GM18520 (cell line): Measurements from ENCODE around the gene SLC9A3.

Experiments
- ATAC-seq: cut with Tn5 transposase; IDR thresholded peaks from one replicate; pipeline ENCODE4 v1.9.1; 2021; ENCODE audit not compliant: unreplicated experiment

Gene SLC9A3

DNA sequence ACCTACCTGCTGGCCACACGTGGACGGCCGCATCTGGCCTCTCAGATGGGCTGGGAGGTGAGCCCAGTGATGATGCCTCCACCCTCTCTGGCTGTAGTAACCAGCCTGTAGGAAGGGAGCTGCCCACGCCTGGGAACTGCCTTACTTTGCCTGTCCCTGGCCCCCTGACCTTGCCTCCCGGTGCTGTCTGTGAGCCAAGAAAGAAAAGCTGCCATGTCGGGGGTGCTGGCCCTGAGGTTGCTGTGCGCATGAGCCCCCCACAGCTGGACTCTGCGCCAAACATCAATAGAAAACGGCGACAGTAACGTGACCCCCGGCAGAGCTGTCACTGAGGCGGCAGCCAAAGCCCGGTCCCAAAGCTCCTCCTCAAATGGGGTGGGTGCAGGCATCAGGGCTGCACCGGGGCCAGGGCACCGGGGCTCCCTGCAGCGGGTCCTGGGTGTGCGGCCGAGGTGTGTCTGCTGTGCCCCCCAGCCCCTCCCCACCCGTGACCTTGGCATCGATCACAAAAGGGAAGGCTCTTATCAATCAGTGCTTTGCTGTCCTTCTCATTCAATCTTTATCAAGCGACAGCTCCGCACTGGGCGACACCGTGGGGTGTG is 15.3 kb upstream of the SLC9A3 start:
- ATAC-seq, result no peak

DNA sequence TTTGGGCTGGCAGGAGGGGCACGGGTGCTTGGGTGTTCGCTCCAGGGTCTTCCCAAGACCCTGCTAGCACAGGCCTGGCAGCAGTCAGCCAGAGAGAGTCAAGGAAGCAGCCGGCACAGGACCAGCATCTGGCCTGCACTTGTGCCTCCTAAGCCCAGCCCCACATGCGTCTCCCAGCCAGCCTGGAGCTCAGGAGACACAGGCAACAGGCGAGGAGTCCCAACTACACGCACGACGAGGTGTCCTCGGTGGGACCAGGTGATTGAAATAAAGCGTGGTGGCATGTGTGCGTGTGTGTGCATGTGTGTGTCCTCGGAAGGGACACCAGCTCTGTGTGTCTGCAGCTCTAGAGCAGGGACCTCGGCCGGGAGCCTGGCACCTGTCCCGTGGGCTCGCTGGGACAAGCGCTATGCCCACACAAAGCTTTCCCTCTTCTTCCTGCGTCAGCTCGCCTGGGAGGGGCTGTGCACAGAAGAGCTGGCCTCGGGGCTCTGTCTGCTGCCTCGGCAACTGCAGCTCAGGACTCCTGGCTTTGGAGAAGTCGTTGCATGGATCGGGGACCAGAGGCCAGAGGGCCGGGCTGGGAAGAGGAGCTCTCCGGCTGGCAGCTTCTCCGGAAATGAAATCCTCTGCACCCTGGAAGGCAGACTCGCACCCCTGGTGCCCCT is 14.7 kb upstream of the SLC9A3 start:
- no peak for ATAC-seq

DNA sequence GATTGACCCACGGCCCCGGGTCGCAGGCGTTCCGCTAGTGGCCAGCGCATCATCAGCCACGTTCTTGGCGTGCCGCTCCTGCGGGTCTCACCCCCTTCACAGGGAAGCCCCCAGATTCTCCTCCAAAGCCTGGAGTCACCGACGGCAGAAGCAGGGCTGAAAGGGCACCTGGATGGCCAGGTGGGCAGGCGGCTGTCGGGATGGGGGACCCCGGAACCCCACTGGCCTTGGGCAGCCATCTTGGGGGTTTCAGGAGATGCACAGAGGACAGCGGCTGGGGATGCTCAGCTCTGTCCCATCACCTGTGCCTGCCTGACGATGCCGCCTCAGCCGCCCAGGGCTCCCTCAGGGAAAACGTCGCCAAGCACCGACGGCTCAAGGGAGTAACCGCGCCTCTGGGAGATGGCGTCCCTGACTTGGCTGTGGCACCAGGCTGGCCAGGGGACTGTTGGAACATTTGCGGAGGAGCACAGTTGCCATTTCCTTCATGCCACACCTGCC is 14.1 kb upstream of the SLC9A3 start:
- no peak for ATAC-seq

DNA sequence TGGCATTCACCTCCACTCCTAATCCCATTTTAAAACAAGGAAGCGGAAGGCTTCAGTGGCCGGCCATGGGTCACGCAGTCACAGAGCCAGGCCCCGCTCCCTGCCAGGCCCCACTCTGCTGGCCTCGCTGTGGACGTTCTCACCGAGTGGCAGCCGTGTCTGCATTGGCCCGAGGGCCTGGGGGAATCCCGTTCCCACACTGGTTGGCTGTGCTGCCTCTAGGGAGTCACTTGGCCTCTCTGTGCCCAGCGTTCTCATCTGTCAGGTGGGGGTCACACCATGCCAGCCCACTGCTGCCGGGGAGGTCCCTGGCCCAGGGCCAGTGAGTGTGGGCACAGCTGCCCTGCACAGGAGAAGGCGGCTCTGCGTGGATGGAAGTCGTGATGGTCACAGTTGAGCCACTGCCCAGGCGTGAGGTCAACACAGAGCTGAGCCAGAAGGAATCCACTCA is 13.4 kb upstream of the SLC9A3 start:
- ATAC-seq, result no peak

DNA sequence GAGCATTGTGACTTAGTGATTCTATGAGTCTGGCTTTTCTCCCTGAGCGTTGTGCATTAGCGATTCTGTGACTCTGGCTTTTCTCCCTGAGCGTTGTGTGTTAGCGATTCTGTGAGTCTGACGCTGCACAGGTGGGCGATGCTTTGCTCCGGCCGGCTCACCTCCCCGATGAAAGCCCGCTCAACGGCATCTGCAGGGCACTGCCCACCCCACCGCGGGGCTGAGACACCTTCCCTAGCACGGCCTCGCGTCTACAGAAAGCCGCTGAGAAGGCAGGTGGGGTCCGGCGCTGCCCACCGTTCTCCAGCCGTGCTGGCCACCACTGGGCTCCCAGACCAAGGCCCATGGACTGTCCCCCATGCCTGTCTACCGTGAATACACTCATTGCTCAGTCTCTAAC is 12.8 kb upstream of the SLC9A3 start:
- ATAC-seq, result no peak

DNA sequence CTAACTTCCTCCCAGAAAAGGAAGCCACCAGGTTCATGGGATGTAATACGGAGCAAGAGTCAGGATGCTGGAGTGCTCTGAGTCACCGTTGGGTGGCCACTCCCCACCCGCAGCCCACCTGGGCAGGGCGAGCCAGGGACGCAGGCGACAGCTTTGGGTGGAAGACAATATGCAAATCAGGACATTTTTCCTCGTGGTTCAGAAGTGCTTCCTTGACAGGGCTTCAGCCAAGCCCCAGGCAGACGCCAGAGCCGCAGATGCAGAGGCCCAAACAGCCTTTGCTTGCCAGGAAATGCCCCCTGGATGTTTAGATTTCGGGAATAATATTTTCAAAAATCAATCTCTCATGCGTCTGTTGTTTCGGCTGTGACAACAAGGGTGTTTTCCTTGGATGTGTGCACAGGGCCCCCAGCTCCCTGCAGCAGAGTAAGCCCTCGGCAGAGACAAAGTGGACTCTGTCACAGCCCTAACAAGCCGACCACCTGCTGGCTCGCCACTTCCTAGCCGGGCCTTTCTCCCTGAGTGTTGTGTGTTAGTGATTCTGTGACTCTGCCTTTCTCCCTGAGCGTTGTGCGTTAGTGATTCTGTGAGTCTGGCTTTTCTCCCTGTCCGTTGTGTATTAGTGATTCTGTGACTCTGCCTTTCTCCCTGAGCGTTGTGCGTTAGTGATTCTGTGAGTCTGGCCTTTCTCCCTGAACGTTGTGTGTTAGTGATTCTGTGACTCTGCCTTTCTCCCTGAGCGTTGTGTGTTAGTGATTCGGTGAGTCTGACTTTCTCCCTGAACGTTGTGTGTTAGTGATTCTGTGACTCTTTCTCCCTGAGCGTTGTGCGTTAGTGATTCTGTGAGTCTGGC is 11.8 kb upstream of the SLC9A3 start:
- no peak for ATAC-seq

DNA sequence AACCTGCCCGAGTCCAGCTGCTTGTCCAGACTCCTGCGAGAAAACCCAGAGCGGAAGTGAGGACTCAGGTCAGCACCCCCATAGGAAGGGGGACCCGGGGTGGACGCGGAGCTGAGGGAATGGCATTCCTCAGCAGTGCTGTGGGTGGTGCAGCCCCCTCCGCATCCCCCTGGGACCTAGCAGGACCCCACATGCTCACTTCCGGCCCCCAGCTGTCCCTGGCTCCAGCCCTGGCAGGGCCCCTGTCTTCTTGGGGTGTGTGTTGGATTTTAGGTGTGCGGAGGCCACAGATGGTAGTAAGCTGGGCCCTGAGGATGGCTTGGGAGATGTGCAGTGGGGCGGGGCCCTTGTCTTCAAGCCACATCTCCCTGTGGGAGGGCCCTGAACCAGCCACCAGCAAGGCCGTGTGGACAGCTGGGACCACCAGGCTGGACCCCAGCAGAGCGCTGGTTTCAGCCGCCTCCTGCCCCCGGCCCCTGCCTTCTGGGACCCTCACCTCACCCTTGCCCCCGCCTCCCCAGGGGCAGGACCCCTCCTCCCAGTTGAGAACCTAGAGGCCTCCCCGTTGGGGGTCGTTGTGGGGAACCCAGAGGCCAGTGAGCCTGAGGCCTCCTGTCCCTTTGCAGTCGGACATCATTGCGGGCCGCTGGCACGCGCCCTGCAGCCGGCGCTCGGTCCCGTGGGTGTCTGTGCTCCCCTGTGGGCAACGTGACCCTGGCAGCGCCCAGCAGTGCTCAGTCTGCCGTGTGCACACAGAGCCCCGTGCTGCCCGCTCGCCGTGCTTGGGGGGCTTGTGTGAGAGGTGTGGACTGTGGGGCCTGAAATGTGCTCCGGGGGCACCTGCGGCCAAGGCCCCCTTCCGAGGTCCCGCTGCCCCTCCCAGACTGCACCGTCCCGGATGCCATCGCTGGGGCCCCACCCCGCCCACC is 10.8 kb upstream of the SLC9A3 start:
- ATAC-seq, result no peak

DNA sequence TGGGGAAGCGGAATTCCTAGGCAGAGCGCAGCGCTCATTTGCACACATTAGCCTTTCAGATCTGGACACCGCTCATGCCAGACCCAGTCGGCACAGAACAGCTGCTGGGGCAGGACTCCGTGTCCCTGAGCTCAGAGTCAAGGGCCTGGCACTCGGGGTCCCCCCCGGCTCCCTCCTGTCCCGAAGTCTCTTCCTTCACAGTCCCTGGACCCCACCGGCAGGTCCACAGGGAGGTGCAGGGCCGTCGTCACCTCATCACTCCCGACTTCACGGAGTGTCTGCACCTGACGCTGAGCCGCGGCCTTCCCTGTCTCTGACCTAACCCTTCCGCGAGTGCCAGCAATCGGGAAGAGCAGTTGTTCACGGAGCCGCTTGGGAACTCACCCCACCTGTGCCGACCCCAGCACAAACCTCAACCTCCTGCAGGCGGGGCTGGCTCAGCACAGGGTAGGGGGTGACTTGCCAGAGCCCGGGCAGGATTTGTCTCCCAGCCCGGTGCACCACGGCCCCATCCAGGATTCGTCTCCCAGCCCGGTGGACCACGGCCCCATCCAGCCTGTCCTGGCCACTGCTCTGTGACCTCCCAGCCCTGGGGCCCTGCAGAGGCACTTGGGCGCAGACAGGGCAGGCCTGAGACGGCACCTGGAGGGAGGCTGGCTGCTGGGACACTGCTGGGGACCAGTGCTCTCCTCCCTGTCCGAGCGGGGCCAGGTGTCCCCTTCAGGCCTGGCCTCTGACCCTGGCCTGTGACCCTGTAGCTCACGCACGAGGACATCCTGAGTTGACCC is 9.9 kb upstream of the SLC9A3 start:
- ATAC-seq, result no peak

DNA sequence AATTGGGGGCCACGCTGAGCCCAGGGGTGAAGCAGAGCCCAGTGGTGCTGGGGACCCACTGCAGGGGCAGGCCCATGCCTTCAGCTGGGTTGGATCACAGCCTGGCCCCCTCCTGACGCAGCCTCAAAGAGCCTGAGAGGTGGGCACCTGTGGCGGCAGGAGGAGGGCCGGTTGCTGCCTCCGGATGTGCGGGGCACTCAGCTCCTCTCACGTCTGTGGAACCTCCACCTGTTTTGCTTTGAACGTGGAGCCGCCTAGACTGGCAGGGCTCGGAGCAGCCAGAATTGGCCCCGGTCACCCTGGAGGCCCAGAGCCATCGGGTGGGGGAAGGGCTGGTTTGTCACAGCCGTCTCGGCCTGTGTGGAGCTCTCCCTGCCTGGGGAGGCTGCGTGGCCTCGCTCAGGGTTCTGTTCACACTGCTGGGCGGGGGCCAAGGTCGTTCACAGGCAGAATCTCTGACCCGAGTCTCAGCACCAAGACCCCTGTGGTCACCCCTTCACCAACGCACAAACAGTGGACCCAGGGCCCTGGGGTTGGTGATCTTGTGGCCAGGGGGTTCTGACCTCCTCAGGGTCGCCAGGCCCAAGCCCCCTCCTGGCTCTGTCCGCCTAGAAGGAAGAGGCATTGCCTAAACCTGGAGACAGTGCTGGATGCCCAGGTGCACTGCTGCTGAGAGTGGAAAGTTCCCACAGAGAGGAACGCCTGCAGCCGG is 9.2 kb upstream of the SLC9A3 start:
- no peak for ATAC-seq

DNA sequence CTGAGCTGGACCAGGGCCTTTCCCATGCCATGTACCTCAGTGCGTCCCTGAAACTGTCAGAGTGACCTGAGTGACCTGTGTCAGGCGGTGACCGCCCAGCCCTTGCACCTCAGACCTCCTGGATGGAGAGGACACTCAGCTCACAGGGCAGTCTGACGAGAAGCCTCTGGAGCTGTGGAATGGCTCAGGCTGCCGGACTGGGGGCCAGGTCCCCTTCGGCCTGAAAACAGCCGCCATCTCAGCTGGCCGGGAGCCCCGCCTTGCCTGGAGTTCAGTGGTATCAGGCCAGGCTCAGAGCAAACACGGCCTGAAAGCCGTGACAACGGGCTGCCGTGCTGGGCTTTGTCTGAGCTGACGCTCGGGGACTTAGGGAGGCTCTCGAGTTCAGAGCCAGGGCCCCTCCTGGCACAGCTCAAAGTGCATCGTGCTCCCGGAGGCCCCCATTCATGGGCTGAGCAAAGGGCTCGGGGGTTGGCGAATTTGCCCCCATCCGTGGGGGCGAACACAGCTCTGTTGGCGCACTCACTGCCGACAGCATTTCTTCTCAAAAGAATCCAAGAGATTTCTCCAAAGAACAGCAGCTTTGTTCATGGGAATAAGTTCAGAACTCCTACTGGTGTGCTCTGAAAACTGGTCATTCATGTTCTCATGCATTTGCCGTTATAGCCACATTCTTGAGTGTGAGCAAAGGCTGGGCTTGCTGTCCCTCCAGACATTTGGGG is 8.4 kb upstream of the SLC9A3 start:
- no peak for ATAC-seq

DNA sequence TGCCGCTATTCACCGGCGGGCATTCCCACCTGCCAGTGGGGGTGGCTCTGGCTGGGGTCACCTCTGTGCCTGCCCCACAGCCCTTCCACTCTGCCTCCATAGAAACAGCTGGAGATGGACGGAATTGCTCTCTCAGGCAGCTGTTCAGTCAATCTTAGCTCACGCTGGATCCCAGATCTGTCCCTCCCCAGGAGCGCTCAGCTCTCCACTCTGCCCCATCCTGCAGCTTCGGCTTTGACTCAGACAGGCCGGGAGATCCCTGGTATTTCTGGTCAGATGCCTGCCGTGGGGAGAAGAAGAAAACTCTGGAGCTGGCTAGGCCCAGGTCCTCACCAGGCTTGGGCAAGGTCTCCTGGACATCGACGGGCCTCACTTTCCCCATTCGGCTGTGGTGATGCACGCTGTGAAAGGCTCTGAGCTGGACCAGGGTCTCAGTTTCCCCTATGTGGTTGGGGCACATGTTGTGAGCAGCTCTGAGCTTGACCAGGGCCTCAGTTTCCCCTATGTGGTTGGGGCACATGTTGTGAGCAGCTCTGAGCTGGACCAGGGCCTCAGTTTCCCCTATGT is 7.6 kb upstream of the SLC9A3 start:
- ATAC-seq, result no peak

DNA sequence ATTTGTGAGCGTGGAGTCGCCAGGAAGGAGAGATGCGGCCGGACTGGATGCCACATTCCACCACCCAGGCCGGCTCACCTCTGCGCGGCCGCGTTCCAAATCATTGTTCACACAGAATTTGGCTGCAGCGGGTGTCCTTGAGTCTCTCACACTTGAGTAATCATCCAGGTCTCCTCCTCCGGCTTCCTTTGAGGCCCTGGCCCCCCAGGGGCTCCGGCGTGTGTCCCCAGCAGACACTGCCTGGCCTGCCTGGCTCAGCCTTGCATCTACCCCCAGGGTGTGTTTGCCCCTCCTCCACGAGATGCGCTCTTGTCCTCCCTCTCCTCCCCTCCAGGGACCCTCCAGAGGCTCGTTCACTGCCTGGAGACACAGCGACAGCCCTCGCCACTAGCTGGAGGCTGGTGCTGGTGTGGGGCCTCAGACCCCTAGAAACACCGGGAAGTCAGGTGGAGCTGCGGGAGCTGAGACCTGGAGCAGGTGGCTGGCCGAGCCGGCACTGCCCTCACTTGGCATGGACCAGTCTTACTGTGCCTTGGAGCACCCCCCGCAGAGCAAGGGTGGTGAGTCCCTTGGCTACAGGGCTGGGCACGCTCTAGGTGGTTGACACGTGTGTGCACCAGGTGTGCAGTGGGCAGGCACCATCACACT is 7.0 kb upstream of the SLC9A3 start:
- no peak for ATAC-seq

DNA sequence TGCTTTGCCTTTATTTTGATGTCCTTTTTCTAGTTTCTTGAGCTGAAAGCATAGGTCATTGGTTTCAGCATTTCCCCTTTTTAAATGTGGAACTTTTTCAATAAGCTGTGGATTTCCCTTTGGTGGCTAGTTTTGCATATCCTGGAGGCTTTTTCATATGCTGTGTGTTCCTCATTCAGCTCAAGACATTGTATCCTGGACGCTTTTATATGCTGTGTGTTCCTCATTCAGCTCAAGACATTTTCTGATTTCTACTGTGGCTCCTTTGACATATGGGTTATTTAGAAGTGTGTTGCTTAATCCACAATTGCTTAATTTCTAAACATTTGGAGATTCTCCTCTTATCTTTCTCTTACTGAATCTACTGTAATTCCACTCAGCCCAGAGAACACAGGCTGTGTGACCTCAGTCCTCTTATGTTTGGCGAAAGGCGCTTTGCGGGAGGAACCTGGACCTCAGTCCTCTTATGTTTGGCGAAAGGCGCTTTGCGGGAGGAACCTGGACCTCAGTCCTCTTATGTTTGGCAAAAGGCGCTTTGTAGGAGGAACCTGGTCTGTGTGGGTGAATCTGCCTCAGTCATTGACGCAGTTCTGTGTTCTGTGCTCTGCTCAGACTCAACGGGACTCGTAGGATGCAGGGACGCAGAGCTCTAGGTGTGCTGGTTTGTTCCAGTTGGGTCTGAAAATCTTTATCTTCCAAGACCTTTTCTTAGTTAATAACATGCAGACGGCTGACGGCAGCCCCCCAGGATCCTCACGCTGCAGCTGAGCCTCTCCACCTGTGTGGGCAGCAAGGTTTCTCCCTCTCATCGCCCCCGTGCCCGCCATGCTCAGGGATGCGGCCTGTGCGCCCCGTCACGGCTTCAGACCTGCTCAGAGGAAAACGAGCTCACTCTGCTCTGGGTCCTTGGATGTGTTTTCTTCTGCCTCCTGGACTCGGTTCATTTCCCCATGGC is 6.0 kb upstream of the SLC9A3 start:
- no peak for ATAC-seq

DNA sequence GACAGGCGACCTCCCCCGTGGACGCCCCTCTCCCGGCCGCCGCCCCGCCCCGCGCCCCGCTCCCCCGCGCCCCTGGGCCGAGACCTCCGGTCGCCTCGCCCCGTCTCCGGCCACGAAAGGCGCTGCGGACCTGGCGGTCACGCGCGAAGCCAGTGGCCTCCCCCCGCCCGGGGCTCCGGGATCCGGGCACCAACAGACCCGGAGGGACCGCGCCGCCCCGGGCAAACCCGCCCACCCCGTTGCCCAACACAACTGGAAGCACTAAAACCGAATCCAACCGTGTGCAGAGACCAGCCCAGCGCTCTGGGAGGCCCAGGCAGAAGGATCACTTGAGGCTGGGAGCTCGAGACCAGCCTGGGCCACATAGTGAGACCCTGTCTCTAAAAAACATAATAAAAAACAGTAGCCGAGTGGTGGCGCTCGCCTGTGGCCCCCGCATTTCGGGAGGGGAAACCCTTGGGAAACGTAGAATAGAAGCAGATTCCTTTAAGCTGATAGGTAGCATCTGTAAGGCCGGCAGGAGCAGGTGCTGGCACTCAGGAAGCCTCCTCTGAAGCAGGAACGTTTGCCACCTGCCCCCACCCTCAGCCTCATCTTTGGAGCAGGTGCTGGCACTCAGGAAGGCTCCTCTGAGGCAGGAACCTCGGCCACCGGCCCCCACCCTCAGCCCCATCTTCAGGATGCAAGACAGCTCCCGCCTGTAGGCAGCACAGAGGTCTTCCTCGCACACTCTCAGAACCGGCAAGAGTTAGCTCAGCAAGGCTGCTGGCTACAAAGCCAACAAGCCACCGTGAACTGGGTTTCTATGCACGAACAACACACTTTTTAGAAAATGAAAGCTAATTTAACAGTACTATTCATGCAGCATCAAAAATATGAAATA is 4.6 kb upstream of the SLC9A3 start:
- no peak for ATAC-seq

DNA sequence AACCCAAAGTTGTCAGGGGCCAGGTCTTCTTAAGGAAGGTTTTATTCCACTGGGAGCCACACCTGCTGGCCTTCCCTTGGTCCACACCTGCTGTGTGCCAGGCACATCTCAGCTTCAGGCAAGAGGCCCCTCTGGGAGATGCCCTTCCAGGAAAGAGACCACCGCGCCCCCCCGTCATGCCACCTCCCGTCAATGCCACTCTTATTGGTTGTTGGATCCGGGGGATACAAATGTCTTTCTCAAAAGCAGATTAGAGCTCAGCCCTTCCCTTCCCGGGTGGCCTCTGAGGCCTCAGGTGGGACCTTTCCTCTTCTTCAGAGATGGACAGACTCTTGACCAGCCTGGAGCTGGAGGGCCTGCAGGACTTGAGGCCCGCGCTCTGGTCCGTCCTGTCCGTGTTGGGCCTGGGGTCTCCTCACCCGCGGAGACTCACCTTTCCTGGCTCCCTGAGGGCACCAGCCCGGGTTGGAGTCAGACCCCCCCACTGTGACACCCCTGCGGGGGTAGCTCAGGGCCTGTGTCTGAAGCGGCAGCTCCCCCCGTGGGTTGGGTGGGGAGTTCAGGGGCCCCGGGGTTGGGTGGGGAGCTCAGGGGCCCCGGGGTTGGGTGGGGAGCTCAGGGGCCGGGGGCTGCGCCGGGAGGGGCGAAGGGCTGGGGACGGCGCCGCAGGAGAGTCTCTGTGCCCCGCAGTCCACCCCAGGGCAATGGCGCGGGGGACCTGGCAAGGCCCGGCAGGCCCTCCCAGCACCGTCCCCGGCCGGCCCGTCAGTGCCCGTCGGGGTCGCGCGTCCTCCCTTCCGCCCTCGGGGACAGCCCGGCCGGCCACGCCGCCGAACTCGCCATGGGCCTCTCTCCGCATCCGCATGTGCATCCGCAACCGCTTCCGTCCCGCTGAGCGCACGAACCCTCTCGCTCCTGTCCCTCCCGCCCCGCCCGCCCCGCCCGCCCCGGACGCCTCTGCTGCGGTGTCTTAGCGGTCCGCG is 3.7 kb upstream of the SLC9A3 start:
- no peak for ATAC-seq
